HG03103 (cell line): ENCODE measurements around the gene NRXN3.

Experiments
- ATAC-seq: cut with Tn5 transposase; IDR thresholded peaks from one replicate; pipeline ENCODE4 v1.9.1; 2021; ENCODE audit warnings: low read depth; ENCODE audit not compliant: unreplicated experiment

Gene NRXN3

DNA sequence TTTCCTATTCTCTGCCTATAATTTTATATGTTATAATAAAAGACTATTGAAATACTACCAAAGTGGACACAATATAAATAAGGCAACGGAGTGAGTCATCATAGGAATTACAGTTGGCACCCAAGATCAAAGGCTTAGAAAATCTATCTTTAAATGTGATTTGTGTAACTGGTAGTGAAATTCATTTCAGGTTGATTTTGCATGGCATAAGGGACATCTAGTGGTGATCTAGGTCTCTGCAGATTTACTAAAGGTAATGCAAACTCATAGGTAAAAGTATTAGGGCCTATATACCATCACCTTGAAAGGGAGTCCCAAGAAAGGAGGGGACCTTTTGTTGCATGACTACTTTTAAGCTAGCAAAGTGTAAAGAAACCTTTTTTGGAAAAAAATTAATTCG lies 527.2 kb downstream of the NRXN3 start:
- no peak for ATAC-seq

DNA sequence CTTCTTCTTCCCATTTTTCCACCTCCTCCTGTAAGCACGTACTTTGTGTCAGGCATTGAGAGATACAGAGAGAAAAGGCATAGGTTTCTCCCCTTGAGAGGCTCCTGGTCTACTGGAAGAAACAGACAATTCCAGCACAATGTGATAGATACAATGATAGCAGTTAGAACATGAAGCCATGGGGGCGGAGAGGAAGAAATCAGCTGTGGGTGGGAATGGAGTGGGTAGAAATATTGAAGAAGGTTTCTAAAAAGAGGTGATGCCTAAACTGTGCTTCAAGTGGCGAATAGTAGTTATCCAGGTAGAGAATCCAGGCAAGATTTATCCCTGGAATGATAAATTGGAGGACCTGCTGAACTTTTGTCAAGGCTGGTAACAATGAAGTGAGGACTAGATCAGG lies 528.8 kb downstream of the NRXN3 start:
- ATAC-seq = no peak

DNA sequence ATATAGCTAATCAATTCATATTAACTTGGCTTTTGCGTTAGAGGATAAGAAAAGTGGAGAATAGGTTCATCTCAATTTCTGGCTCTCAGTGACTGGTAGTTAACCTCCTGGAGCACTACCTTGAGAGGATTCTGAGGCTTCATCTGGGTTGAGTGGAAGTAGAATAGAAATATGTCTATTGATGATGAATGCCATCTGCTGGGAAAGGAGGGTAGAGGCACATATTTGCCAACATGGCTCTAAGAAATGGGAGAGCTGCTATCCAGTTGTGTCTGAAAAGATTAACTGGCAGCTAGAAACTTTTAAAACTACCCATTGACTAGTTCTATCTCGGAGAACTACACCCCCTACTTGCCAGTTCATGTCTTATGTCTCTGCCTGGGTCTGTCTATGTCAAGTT lies 530.1 kb downstream of the NRXN3 start:
- no peak for ATAC-seq

DNA sequence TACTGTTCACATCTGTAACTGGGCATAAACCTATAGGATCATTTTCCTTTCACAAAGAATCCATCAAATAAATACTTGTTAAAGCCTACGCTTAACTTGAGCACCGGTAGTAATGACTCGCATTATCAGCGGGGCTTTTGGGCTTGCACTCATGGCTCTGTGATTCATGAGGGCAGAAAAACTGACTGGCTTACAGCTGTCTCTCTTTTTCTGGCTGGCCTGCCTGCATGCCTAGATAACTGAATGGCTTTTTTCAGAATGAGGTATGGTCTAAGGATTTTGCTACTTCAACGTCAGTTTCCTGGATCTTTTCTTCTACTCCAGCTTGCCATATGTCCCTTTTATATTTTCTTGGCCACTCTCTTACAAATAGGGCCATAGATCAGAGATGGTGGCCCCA lies 531.1 kb downstream of the NRXN3 start:
- ATAC-seq = no peak

DNA sequence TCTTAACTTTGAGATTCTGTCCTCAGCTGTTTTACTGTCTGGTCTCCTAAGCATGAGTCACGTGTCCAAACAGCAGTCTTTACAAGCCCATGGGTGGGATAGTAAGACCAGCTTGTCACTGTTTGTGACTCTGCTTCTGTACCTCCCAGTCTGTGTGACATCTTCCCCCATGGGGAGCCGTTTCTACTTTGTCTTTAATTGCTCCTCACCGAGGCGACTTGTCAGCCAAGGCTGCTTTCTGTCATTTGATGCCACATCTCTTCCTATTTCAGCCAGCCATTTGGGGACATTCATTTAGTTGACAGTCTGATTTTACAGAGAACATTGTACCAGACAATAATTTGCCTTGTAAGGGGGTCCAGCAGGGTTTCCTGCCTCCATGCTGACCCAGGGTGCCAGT lies 534.8 kb downstream of the NRXN3 start:
- no peak for ATAC-seq

DNA sequence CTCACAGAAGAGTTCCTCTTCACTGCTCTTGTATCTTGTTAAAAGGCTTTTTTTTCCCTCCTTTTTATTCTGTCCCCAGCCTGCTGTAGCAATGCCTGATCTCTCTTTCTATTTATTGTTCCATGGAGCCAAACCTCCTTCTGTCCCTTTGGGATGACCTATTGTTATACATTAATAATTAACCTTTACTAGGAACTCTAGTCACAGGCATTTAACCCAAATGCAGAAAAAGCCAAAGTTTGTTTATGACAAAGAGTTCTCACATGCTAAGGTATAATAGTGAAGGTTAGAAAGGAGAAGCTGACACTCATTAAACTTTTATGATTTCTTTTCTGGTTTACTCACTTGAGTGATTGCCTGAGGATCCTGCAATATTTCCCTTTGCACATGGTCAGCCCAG lies 535.8 kb downstream of the NRXN3 start:
- ATAC-seq = no peak

DNA sequence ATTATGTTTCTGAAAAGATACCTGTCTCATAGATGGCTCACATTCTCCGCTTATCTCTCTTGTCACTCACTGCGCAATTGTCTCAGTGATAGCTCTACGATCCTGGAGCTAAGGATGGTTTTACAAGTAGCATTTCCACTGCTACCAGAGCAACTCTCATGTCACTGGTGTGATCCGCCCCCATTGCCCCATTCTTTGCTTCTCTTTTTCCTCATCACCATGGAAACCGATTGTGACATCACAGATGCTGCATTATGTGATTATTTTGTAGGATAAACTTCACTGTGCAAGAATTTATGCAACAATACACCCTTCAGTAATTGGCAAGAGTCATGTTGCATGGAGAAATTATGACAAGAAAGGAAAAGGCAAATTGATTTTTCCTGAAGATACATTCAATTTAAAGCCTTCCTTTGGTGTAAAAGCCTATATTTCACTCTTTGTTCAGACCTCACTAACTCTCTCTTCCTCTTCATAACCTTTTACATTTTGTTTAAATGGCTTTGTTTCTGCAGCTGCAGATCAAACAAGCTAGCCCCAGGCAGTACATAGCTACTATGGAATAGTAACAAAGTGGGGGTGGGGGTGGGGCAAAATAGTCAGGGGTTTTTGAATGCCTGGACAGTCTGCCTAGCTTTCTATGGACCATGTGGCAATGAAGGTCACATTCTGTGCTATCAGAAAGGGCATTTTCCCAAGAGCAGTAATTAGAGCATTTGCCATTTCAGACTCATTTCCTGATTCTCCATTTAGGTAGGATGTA lies 539.8 kb downstream of the NRXN3 start:
- no peak for ATAC-seq

DNA sequence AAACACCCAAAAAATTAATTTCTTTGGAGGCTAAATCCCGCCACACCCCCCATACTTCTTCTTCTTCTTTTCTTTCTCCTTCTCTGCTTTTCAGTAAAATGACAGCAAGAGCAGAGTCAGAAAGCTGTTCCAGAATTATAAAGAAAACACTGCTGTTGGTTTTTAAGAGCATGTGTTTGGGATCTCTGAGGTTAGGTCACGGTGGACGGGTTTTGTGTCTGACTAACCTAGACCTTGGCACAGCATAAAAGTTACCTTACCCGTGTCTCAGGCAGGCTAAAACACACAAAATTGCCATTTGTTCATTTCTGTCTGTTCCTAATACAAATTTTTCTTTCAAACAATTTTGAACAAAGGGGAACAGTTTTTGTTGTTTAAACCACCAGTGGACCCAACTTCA lies 540.8 kb downstream of the NRXN3 start:
- ATAC-seq = no peak

DNA sequence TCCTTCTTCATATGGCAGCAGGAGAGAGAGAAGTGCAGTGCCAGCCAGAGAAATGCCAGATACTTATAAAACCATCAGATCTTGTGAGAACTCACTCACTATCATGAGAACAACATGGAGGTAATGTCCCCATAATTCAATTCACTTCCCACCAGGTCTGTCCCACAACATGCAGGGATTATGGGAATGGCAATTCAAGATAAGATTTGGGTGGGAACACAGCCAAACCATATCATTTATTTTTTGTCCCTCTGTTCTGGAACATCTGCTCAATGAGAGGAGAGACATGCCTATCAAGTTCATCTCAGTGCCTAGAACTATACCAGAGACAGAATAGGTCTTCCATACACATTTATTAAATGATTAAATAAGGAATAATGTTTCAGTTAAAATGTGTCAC lies 543.5 kb downstream of the NRXN3 start:
- no peak for ATAC-seq

DNA sequence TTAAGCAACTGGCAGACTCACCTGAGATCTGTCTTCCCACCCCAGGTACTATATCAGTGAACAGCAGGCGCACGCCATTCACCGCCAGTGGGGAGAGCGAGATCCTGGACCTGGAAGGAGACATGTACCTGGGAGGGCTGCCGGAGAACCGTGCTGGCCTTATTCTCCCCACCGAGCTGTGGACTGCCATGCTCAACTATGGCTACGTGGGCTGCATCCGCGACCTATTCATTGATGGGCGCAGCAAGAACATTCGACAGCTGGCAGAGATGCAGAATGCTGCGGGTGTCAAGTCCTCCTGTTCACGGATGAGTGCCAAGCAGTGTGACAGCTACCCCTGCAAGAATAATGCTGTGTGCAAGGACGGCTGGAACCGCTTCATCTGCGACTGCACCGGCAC lies 544.5 kb downstream of the NRXN3 start:
- no peak for ATAC-seq

DNA sequence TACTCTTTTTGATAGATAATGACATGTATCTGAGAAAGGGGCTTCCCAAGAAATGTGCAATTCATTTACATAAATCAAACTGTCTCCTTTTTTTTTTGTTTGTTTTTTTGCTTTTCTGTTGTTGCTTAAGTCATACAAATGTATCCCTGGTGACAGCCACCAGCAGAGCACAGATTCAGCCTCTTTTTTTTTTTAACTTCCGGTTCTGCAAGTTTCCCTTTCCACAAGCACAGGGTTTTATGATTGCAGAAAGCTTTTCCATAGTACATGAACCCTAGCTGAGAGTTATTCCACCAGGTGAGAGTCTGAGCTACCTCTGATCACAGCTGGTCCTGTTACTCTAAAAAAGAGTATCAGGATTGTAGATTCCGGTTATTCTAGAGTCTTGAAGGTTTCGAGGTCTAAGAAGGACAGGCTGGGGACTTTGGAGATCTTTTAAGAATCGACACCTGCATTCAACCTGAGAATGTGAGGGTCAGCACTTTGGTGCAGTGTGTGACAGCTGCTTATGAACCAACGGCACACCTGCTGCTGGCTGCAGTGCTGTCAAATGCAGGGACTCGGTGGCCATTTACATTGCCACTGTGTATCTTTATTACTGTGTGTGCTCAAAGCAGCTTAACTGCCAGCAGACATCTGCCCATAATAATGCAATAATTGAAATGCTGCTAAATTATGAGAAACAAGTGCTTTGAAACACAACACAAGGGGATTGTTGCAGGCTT lies 551.7 kb downstream of the NRXN3 start:
- no peak for ATAC-seq

DNA sequence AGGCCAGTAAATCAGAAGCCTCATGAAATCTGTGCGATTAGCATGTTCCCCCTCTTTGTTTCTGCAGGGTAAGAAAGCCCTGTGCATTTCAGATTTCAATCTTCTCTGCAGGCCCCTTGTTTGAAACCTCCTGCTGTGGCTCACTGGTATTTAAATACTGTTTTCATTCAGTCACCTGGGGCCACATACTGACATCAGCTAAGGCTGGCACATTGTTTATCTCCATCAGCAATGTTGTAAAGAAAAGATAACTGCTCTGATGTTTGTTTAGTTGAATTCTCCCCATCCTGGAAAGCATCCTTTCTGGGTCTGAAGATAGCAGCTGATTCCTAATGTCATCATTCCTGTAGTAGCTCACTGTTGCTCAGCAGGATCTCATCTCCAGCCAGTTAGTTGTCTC lies 554.9 kb downstream of the NRXN3 start:
- no peak for ATAC-seq

DNA sequence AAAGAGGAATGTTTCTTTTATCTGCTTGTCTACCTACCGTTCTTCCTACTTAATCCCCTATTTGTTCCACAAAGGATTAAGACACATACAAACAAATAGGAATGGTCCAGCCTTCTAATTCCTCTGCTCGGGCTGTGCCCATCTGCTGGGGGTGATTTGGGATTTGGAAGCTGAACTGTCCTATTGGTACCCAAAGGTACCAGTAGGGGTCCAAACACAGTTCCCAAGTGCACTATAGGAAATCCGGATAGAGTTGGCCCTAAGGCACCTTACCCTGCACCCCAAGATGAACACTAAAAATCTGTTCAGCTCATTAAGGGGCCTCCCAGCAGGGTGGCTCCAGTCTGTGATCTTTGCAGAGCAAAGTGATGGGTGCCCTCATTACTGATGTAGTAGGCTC lies 566.9 kb downstream of the NRXN3 start:
- ATAC-seq = no peak

DNA sequence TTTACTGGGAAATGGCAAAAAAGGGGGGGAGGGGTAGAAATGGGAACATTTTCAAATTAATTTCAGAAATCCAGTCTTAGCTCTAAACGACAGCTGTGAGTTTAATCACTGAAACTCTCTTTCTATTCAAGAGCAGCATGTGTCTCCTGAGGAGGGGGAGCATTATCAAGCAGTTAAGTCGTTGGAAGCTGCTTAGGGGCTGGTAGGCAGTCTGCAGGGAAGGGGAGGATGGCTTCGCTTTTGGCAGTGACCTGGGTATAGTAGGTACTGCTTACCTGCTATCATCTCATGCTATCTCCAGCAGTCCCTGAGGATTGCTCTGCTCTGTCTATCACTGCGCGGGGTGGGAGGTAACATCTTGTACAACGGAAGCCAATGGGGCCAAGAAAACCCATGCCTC lies 567.4 kb downstream of the NRXN3 start:
- ATAC-seq = no peak

DNA sequence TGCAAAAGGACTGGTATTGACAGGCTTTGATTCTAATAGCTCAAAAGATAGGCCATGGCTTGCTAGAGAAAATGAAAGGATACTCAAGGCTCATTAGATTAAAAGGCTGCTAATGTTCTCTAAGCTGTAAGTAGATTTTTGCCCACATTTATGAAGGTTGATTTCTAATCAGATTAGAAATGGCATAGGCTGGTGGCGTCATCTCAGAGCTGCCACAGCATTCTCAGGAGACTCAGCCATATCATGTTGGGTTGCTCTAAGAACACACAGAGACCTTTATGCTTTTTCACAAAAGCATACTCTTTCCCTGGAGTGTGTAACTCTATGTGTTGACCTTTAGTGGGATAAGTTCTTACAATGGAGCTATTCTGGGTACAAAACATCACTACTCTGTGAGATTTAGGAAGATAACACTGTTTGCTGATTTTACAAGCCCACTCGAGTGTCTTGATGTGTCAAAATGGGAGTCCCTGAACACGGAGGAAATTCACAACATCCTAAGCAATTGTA lies 576.0 kb downstream of the NRXN3 start:
- no peak for ATAC-seq

DNA sequence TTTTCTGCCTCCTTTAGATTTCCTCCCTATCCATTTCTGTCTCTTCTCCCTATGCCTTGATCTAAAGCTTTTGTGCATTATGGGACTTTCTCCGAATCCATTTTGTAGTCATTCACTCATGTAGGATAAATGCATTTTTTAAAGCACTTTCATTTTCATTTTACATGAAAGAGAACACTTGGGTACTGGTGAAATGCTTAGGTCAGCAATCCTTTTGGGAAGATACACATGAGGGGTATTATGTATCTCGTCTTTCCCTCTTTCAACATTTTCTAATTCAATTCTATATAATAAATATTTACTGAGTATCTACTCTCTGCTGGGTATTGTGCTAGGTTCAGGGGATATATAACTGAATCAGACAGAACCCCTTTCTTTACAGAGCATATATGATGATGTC lies 577.6 kb downstream of the NRXN3 start:
- ATAC-seq = no peak

DNA sequence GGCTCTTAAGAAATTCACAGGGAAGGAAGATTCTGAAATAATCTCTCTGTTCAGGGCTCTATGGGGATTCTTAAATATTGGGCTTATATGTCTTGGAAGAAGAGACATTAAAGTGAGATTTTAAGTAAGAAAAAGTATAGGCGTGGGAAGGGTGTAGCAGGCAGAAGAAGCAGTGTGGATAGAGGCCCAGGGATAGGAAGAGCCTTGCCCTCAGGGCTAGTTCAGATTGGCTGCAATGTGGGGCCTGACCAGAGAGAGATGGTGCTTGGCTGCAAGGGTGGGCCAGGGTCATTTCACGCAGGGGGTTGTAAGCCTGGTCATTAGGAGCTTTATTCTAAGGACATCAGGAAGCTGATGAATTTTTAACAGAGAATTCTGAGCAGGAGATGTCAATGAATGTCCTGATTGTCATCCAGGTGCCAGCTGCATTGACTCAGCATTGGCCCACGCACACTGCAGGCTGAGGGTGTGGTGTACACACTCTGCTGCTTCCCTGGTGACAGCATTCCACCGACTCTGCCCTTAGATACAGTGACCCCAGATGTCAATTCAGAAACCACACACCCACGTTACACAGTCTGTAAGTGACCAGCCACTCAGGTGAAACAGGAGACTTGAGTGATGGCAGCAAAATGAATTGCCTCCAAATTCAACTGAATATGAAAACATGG lies 582.5 kb downstream of the NRXN3 start:
- ATAC-seq = no peak

DNA sequence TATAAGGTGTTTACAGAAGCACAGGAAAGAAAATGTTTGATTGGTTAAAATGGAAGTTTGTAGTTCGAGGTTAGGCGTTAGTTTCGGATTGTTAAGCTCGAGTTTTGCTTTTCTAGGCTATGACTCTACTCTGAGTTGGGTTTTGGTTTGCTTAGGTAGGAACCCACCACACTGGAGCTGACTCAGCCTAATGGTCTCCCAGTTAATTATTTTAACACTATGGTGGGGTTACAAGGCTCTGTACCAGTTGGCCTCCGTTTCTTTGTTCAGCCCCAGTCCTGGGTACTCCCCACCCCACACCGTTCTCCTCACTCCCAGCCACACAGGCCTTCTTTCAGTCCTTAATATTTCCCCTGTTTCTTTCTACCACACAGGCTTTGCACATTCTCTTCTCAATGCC lies 583.9 kb downstream of the NRXN3 start:
- no peak for ATAC-seq

DNA sequence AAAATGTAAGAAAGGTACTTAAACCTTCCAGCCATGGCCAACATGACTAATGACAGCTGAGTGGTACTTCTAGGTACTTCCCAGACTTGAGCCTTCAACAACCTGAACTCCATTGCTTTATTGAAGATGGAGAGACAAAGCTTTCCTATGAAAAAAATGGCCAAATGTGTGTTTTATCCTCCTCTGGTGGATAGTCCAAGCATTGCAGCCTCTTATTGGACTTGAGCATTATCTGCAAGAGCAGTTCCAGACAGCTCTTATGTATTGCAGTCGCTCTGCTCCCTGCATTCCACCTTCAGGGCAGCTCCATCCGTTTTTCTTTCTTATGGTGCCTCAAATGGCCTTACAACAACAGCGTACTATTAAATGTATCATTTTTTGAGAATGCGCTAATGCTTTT lies 588.2 kb downstream of the NRXN3 start:
- ATAC-seq = peak; percentile 83

DNA sequence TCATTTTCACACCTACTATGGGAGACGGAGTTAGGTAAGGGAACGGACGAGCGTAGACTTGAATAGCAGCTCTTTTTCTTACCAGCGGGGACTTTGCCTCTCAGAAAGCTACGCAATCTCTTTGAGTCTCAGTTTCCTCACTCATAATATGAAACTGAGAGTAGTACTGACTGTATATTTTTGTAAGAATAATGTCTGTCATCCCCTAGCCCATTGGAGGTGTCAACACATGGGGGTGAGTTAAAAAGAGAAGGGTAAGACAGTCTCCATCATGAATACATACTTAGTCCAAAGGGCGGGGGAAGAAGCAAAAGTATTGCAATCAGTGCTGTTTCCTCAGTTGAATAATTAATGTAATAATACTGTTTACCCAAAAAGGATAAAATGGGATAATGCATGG lies 592.2 kb downstream of the NRXN3 start:
- ATAC-seq = no peak

DNA sequence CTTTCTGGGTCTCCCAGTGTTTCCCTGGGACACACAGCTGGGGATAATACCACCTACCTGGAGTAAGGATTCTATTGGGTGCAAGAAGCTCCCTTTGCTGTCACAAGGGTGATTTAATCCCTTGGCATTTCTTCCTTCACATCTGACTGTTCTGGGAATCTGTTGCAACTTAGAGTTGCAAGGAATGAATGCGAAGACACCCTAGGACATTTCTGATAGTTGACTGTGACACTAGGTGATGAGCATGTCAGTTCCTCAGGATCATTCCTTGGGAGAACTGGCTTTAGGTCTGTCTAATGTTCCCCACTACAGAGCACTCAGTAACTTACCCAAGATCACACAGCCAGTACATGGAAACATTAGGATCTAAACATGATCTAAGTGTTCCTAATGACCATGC lies 593.6 kb downstream of the NRXN3 start:
- no peak for ATAC-seq

DNA sequence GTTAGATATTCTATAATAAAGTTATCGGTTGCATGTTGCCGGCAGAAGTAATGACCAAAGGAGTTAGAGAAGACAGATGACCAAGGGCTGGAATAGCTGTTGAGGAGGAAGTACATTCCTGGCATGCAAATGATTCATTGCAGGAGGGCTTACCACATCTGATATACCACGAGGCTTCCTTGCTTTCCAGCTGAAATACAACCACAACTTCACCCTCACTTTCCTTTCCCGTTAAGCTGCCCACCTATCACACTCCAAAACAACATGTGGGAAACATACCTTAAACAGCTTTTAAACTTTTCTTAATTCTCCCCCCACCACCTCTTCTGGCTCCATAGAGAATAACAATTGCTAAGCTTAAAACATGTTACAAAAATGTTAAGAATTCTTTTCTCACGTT lies 594.1 kb downstream of the NRXN3 start:
- ATAC-seq = no peak
